Hippocampal formation (tissue), 2 donors: ENCODE measurements around the gene TSHZ3.

Experiments used
- DNase-seq, 2 donors: peaks; one replicate each; lab custom pipeline; 2025; lab: John Stamatoyannopoulos, UW

The TSHZ3 gene

DNA sequence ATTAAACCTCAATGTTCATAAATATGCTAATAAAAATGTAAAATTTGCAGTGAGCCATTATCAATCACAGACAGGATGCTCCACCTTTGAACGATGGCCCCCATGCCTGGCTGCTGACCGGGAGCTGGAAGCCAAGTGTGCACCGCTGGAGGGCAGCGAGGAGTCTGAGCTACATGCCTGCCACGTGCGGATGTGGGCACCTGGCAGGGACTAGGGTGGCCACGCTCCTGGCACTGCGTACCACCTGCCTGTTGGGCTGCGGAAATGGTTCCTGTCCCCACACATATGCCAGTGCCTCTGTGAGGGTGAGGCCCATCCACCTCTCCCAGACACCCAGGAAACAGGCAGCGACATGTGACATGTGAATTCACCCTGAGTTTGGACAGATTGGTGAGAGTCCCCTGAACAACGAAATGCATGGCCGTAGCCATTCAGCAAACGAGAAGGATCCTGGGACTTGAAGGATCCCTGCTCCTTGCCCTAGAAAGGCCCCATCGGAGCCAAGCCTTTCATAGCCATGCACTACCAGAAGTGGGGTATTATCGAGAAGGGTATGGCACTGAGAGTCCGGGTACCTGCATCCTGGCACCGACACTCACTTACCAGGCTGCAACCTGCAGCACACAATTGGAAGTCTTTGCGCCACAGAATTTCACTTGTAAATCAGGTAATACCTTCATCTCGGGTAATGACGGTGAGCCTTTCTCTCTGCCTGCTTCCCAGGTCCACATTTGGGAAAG, 35.8 kb downstream of the TSHZ3 start:
- DNase-seq, result no peak

DNA sequence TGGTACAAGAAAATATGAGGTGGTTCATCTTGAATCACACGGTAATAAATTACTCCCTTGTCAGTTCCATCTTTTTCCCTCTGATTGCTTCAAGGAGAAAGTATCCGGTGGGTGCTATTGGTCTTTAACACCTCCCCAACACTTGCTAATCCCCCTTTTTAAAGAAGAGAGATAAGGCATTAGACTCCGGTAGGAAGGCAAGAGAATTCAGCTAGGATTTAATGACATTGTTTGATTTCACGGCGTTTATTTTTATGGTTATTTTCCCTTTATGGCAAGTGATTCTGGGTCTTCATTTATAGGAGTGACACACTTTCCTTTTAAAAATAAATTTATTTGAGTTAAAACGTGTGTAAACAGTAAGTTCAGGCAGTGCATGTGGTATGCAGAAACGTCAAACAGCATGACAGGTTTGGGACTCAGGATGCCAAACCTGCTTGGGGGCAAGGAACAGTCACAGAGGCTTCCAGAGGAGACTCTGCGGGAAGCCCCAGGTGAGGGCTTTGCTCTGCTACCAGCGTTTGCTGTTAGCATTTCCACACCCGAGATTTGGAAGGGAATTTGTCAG, 36.5 kb downstream of the TSHZ3 start:
- DNase-seq, result no peak

- no peak for DNase-seq
Observed at GRCh38 chr19:31312009-31312676, 37.1 kb downstream of the TSHZ3 start.

GRCh38 chr19:31310432-31311133, 38.7 kb downstream of the TSHZ3 start:
- no peak for DNase-seq

DNA sequence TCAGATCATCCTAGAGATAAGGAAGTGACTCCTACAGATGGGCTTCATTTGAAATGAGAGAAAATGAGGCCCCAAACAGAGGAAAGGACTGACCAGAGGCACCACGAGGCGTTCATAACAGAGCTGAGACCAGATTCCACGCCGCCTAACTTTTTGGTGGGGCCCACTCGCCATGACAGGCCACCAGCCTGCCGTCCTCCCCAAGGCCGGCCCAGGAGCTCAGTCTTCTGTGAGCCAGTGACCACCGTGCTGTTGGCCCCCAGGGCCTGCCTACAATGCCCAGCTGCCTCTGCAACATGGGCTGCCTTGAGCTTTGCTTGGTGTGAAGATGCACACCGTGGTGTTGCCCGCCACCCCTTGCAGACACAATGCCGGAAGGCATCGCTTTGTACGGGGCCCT, 40.5 kb downstream of the TSHZ3 start:
- DNase-seq, result no peak

- no peak for DNase-seq
Observed at GRCh38 chr19:31307071-31307669, 42.1 kb downstream of the TSHZ3 start.

DNA sequence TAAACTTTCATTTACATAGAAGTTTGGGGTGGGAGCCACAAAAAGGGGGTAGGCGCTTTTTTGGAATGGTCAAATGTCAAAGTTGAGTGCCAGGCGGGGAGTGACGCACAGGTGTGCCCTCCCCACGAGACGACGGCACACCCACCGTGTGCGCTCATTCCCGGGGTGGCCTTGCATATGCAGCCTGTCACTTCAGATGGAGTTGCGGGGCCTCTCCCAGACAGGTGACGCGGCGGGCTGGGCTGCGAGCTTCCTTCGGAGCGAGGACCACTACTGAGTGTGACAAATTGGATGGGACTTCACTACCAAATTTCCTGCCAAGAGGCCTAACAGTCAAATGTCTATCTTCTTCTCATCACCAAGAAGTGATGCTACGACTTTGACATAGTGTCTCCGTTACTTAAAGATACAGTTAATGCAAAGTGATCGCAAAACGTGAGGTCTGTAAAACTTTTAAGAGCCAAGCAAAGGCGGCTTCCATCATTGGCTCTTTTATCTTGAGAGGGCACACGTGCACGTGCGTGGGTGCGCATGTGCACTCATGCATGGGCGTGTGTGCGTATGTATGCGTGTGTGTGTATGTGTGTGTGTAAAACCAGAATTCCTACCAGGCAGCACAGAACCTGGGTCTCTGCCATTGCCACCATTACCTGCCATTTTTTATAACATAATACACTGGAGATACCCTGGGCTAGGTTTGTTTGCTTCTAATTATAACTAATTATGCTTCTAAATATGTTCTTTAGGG, 43.1 kb downstream of the TSHZ3 start:
- no peak for DNase-seq

- no peak for DNase-seq
Observed at GRCh38 chr19:31304831-31305312, 44.4 kb downstream of the TSHZ3 start.

- DNase-seq, result no peak
Observed at GRCh38 chr19:31303262-31303815, 45.9 kb downstream of the TSHZ3 start.

- no peak for DNase-seq
Observed at GRCh38 chr19:31301306-31301980, 47.8 kb downstream of the TSHZ3 start.

- no peak for DNase-seq
Observed at GRCh38 chr19:31300422-31300821, 48.8 kb downstream of the TSHZ3 start.

GRCh38 chr19:31299665-31300064, 49.6 kb downstream of the TSHZ3 start:
- no peak for DNase-seq

DNA sequence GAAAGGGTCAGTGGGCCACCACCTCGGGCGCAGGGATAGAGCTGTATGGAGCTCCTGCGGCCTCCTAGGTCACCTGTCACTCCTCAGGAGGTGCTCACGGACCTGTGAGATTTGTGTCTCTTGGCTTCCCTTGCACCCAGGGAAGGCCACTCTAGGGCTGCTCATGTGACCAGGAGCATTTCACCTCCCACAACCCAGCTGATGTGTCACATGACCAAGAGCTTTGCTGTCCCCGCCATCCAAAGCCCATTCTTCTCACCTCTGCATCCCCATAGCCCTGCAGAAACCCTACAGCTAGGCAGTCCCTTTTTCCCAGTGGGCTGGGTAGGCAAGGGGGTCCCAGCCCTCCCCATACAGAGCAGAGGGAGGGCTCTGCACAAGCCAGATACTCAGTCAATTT, 51.2 kb downstream of the TSHZ3 start:
- DNase-seq, result no peak

GRCh38 chr19:31296741-31297390, 52.4 kb downstream of the TSHZ3 start:
- DNase-seq, result no peak

DNA sequence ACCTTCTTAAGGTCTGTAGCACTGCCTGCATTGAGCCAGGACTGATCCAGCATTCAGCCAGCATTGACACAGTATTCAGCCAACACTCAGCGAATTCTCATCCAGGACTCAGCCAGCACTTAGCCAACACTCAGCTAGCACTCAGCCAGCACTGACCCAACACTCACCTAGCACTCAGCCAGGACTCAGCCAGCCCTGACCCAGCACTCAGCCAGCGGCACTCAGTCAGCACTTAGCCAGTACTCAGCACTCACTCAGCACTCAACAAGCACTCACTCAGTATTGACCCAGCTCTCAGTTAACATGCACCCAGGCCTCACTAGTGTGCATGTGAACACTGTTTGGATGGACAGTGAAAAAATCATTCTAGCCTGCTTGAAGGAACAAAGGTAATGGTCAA, 55.0 kb downstream of the TSHZ3 start:
- DNase-seq, result no peak

DNA sequence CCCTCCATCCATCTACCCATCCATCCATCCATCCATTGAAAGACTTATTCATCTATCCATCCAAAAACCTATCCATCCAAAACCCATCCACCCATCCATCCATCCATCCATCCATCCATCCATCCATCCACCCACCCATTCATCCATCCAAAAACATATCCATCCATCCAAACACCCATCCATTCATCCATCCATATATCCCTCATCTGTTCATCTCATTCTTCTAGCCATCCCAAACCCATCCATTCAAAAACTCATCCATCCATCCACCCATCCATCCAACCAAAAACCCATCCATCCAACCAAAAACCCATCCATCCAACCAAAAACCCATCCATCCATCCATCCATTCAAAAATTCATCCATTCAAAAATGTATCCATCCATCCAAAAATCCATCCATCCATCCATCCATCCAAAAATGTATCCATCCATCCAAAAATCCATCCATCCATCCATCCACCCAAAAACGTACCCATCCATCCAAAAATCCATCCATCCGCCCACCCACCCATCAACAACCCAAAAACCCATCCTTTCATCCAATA, 56.5 kb downstream of the TSHZ3 start:
- DNase-seq, result no peak

GRCh38 chr19:31290931-31291590, 58.2 kb downstream of the TSHZ3 start:
- no peak for DNase-seq

GRCh38 chr19:31289976-31290375, 59.3 kb downstream of the TSHZ3 start:
- DNase-seq, result no peak

DNA sequence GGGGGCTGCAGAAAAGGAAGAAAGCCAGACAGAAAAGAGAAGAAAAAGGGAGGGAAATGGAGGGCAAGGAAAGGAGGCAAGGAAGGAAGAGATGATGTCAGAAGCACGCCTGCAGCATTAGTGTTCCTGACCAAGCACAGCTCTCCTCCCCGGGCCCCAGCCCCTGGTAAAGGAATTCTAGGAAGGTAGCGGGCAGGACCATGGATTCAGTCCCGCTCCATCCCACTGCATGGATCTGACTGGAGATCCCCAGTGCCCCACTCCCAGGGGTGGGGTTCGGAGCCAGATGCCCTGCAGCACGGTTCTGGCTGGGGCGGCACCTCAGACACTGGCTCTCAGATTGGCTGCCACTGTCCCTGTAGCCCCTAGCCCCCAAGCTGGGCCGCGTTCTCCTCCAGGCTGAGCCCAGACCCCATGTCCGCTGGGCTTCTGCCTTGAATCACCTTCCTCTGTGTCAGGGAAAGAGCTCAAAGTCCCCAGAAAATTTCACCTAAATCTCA, 59.8 kb downstream of the TSHZ3 start:
- DNase-seq, result no peak
